Measurements from ENCODE around the gene CCDC120.

CCDC120 gene

DNA sequence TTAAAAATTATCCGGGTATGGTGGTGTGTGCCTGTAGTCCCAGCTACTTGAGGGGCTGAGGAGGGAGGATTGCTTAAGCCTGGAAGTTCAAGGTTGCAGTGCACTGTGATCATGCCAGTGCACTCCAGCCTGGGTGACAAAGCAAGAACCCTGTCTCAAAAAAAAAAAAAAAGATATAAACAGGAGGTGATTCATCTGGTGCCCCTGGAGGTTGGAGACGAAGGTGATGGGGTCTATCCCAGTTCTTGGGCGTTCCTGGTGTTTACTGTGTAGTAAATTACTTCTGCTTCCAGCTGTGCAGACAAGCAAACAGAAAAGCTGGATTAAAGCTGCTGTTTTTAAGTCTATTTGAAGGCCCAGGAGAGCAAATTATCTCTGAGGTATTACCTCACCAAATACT is 44.8 kb downstream of the CCDC120 start:
- no peak for DNase-seq

DNA sequence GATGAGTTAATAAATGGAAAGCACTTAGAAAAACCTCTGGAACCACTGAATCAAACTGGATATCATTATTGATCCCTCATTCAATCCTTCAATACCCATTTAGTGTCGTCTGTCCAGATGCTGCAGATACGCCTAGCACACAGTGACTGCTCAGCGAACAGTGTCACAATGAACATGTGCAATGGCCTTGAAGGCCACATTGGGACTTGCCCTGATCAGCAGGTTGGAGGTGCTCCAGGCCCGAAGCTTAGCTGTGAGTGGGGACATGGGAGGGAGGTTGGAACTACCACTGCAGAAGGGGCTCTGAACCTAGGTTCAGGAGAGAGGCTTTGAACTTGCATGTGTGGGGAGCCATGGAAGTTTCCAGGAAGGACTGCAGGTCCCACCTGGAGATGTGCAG is 47.5 kb downstream of the CCDC120 start:
- no peak for DNase-seq

DNA sequence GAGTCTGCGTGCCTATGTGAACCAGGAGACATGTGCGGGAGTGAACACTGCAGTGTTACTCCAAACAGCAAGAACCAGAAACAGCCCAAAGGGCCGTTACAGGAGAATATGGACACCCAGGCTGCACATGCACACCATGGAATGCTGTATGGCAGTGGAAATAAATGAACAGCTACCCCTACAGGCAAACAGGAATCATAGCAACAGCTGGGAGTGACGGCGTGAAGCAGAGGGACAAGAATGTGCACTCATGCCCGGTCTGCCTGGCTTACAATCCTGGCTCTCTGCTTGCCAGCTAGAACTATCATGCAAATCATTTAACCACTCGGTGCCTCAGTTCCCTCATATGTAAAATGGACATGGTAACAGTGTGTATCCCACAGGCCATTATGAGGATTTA is 48.1 kb downstream of the CCDC120 start:
- peak; percentile 34 for DNase-seq

DNA sequence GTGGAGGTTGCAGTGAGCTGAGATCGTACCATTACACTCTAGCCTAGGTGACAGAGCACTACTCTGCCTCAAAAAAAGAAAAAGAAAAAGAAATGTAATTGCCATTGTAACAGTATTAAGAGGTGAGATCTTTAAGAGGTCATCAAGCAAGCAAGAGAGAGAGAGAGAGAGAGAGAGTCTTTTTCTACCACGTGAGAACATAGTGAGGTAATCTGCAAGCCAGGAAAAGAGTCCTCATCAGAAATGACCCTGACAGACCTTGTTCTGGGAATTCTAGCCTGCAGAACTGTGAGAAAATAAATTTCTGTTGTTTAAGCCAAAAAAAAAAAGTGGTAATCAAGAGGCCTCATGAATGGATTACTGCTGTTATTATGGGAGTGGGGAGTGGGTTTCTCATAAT is 49.8 kb downstream of the CCDC120 start:
- no peak for DNase-seq

DNA sequence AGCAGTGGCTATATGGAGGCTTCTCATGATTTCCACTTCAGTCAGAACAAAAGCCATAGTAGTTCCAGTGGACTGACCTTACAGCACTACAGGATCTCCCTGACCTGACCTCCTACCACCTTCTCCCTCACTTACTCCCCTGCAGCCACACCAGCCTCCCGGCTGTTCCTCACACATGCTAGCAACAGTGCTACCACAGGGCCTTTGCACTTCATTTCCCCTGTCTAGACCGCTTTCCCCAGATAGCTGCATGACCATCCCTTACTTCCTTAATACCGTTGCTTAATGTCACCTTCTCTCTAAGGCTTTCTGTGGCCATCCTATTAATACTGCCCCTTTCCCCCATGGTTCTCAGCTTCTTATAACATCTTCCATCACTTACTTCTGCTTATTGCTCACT is 51.6 kb downstream of the CCDC120 start:
- DNase-seq = no peak

DNA sequence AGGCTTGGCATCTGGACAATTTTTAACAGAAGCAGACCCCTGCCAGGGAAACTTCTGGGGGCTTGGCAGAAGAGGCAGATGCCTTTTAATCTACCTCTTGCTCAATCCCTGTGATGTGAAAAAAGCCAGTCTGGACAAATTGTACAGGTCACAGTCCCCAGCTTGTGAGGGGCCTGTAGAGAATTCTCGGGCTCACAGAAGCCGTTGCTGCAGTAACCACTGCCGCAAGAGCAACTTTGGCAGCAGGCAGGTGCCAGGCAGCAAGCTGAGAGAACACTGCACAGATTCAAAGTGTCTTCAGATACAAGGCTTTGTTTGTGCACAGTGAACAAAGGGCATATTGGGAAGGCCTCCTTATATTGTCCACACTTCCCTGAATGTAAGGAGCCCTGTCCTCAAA is 53.0 kb downstream of the CCDC120 start:
- DNase-seq = no peak

DNA sequence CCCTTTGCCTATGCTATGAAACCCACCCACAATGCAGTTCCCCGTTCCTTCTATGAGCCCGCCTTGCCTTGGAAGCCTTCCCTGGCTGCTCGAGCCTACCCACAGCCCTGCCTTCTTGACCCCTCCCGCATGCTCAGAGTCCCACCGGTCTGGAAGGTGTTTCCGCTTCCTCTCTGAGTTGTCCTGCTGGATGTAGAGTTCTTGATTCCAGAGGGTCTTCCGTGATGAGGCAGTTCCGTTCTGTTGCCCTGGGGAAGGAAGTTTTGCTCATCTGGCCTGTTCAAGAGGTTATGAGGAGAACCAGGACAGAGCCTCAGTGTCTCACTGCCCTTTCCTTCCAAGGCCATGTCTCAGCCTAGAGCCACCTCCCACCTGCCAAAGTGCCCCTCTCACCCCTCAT is 57.3 kb downstream of the CCDC120 start:
- DNase-seq = no peak

DNA sequence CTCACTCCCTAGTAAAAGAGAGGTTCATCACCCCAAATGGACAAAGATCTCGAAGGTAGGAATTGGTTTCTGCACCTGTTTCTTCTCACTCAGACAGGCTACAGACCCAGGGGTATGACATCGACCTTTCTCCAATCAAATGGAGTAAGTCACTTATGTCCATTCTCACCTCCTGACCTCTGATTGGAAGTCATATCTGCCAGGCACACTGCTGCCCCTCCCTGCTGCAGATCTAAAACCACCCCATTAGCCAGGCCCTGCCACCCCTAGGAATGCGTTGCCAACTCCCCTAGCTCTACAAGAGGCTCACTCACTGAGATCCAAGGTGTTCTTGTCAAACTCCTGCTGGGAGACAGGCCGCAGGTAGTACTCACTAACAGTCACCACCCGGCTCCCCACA is 57.9 kb downstream of the CCDC120 start:
- no peak for DNase-seq

DNA sequence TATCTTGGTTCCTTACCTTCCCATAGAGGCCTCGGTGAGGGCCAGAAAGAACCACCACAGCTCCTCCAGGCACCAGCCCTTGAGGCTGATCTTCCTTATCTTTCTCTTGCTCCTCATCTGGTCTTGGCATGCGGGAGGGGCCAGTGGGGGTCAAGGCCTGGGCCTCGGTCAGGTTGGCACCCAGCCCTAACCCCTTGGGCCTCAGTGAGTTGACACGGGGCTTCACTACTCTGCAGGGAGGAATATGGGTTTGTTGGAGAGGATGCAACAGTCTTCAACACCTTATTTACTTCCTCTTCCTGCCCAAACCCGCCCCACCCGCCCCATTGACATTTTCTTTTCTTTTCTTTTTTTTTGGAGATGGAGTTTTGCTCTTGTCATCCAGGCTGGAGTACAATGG is 58.8 kb downstream of the CCDC120 start:
- DNase-seq = no peak

Data from CD4-positive, alpha-beta T cell treated with Interleukin-17A for 1 hour (primary cell).